ENCODE results near the gene PARD3B.

- TF ChIP-seq POLR2A (IDR thresholded peaks at IDR 0.05) (no peak), CTCF (IDR thresholded peaks at IDR 0.05) (no peak)
Measured at GRCh38 chr2:205216092-205216491, 670.8 kb downstream of the PARD3B start.
